ENCODE measurements around the gene NDEL1.

Gene NDEL1

DNA sequence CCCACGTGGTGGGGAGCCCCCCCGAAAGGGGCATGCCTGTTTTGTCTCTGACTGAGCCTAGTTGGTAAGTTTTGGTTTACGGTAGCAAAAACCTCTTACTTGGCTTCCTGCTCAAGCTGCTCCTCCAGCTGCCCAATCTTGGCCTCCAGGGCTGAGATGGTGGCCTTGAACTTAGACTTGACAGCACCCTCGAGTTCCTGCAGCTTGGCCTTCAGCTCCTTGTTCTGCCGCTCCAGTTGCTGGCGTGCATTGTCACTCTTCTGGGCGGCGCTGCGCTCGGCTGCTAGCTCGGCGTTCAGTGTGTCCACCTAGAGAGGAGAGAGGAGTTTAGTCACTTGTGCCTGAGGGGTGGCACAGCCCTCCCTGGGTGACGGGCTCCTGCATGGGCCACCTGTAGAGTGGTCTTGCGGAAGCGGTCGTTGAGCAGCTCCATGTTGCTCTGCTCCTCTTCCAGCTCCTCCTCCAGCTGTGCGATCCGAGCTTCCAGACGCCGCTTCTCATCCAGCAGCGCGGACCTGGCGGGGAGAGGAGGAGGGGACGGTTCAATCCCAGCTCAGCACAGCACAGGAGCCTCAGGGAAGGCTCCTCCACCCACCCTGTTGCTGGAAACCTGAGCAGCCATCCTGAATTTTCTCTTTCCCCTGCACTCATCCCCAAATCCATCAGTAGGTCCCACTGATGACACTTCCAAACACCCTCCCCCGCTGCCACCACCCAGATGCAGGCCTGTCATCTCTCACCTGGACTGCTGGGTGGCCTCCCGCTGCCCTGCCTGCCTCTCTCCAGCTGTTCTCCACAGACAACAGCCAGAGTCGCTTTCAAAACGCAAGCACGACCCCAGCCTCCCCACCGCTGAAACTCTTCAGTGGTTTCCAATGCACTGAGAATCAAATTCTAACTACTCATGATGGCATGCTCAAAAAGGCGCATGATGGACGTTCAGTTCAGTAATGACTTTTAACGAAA, 44.6 kb downstream of the NDEL1 start:
- DNase-seq, result no peak

DNA sequence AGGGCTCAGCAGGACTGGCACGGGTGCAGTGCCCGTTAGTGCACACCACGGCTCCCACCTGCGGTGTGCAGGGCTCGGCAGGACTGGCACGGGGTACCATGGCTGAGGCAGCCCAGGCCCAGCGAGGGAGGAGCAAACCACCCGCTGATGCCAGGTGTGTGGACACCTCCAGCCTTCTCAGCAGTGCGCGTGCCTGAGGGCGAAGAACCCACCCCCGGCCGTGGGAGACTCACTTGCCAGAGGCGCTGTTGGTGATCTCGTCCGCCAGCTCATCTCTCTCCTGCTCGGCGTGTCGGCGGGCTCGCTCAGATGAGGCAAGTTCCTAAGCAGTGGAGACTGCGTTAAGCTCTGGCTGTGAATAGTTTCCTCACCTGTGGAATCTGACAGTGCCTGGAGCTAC, 45.4 kb downstream of the NDEL1 start:
- DNase-seq, result no peak

GRCh38 chr17:8481703-8482102, 46.0 kb downstream of the NDEL1 start:
- DNase-seq, result no peak

GRCh38 chr17:8482546-8482945, 46.9 kb downstream of the NDEL1 start:
- DNase-seq, result no peak

DNA sequence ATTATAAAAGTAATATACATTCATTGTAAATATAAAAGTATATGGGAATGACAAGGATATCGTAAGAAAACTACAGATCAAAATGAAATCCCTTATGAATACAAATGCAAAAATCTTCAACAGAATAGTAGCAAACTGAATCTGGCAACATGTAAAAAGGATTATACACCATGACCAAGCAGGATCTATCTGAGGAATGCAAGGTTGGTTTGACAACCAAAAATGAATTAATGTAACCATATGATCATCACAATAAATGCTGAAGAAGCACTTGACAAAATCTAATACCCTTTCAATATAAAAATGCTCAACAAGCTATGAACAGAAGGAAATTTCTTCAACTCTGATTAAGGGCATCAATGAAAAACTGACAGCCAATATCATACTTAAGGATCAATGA, 48.8 kb downstream of the NDEL1 start:
- no peak for DNase-seq

- no peak for DNase-seq
Measured at GRCh38 chr17:8485491-8485890, 49.8 kb downstream of the NDEL1 start.

DNA sequence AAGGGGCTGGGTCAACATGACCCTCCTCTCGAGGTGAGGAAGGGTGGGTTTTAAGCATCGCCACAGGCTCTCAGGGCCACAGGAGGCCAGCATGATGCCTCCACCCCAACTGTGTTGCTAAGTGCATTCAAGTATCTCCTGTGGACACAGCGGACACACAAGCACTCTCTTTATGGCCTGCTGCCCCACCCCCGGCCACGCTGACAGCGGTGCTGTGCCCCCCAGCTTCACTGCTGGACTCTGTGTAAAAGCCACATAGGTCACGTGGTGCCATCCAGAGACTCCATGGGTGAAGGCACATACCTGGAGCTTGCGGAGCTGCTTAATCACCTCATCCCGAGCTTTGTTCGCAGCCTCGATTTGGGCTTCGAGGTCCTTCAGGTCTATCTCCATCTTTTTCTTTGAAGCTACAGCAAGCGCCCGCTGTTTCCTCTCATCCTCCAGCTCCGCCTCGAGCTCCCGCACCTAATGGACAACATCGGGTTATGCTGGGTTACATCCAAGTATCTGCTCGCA, 51.5 kb downstream of the NDEL1 start:
- DNase-seq, result no peak

- DNase-seq, result no peak
Measured at GRCh38 chr17:8487743-8488142, 52.1 kb downstream of the NDEL1 start.

DNA sequence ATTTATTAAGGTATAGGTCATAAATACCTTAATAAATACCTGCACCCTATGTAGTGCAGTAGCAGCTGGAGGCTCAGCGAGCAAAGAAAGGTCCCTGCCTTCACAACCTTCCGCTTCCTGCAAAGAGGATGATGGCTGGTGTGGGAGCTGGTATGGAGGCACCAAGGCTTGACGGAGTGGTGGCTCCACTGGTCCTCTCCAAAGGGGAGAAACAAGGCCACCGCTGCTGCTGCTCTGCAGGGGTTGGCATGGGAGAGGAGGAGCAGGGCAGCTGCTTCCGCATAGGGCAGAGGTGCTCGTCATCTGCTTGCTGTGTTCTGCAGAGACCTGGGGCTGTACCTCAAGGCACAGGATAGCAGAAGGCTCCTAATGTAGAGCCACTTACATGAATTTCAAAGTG, 52.8 kb downstream of the NDEL1 start:
- DNase-seq, result no peak

DNA sequence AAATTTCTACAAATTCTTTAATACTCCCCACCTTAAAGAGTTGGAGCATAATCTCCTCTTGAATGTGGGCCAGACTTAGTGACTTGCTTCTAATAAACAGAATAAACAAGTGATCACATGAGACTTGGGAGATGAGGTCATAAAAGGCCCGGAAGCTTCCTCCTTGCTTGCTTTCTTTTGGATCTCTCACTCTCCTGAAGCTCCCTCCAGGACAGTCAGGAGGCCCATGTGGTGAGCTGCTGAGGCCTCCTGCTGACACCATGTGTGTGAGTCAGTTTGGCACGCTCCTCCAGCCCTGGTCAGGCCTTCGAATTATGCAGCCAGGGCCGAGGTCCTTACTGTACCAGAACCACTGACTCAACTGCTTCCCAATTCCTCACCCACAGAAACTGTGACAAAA, 53.2 kb downstream of the NDEL1 start:
- no peak for DNase-seq

GRCh38 chr17:8489841-8490240, 54.2 kb downstream of the NDEL1 start:
- no peak for DNase-seq

- no peak for DNase-seq
Measured at GRCh38 chr17:8490256-8491023, 54.8 kb downstream of the NDEL1 start.

DNA sequence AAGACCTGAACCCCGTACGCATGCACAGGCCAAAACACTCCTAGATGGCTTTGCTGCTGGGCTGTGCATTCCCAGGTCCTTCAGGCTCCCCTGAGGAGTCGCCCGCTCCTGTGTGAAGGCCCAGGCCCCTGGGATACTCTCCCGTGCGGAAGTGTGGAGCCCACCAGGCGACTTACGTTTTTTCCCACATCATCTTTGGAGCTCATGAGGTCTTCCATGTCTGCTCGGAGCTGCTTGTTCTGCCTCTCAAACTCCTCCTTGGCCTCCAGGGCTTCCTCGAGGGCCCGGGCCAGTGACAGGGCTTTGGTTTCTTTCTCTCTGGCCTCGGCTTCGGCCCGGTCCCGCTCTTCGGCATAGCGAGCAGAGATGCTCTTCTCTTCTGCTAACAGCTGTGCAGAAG, 56.4 kb downstream of the NDEL1 start:
- DNase-seq, result no peak

DNA sequence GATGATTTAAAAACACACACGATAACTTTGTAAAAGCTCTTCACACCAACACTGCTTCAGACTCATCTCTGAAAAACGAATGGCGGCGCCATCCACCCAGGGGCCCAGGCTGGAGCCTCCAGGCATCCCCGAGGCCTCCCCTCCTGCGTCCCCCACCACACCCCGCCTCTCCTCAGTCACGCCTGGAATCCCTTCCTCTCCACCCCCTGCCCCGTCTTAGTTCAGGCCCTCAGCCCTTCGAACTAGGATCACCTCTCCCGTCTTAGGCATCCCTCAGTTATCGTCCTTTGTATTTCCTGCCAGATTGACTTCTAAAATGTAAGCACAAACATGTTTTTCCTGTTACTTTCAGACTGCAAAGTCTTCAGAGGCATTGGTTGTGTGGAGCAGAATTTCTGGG, 58.3 kb downstream of the NDEL1 start:
- DNase-seq, result no peak

DNA sequence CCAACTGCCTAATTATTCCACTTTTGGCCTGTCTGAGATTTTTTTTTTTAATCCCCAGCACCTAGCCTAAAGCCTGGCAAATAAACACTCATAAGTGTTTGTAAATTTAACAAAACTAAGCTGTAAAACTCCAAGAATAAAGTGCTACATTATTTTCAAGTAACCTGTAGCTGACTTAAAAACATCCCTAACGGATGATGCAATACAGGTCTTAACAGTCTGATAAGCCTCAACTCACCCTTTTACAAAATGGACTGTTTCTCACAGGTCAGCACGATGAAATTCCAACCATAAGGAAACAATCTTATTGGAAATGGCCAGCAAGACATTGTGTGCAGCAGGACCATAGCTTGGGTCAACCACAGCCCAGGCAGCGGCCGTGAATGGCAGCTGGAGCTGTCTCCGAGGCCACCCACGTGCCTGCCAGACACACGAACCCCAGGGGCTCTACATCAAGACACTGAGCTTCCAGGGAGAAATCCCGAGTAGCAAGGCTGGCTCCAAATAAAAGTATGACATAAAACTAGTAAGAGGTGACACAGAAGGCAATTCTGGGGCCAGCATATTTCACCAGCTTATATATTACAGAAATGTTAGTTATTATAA, 58.9 kb downstream of the NDEL1 start:
- DNase-seq, result no peak

GRCh38 chr17:8496081-8496480, 60.4 kb downstream of the NDEL1 start:
- no peak for DNase-seq

- DNase-seq, result no peak
Measured at GRCh38 chr17:8499171-8499570, 63.5 kb downstream of the NDEL1 start.

- DNase-seq, result no peak
Measured at GRCh38 chr17:8499614-8500013, 63.9 kb downstream of the NDEL1 start.

GRCh38 chr17:8500609-8501008, 64.9 kb downstream of the NDEL1 start:
- no peak for DNase-seq

DNA sequence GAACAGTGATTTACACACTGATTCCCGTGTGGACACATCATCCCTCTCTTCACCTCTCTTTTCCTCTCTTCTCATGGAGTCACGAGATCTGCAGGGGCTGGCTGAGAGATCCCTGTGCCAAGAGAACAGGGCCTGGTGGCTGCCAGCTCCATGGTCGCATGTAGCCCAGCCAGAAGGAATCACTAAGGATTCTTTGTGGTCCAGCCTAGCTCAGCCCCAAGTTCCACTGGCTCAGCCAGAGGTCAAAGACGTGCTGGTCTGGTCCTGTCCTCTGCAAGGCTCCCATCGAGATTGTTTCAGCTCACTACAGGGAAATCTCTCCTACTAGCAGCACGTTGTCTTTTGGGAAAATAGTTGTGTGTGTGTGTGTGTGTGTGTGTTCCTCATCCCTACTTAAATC, 66.4 kb downstream of the NDEL1 start:
- DNase-seq, result no peak

DNA sequence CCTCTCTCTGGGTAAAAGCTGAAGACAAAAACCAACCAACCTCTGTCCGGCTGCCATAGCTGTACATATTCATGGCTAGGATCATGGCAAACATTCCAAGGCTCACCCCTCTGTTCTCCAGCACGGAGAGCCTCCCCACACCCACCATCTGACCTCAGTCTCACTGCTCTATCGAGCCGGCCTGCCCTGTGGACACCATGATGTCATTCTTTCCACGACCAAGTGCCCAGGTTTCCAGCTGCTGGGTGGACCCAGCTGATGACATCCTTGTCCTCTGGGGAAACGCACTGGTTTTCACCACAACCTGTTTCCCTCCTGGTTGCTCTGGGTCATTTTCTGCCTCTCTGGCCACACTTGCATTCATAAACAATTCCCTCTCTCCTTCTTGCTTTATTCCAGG, 67.7 kb downstream of the NDEL1 start:
- DNase-seq, result no peak

DNA sequence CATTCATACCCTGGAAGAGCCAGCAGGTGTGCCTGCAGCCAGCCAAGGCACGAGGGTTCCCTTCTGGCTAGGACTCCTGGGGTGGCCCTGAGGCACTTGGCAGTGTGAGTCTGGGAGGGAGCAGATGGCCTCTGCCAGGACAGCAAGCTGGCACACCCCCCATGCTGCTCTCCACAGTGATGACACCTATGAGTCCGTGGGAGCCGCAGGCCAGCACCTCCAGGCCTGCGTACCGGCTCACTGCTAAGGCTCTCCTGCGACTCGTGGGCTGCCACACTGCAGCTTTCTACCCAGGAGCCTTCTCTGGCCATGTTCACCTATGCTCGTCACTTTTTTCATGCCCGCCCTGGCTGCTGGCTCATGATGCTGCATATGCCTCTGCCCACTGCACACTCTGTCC, 68.1 kb downstream of the NDEL1 start:
- no peak for DNase-seq

DNA sequence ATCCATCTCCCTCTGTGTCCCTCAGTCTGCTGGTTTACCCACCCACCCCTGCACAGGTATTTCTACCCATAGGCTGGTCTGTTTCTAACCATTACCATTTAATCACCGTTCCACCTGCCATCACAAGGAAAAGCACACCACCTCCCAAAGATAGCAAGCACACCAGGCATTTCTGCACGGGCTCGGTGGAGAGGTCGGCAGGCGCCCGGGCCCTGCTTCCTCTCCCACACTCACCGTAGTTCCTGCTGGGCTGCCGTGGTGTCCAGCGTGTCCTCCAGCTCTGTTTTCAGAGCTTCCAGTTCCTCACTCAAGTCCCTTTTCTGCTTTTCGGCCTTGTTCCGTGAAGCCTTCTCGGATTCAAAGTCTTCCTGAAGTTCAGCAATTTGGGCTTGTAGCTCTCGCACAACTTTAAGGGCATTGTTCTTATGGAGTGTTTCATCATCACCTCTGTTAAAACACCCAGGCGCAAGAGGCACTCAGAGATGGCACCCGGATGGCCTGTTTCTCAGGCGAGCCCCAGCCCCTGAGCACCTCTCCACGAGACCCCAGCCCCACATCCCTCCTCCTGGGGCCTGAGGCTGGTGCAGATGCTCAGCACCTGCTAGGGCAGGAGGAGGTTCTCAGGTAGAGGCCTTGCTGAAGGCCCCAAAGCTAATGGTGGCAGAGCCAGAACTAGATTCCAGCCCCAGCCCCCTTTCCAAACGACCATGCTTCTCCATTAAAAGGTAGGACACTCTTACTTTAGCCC, 69.0 kb downstream of the NDEL1 start:
- DNase-seq, result no peak
